Panc1 (cell line): ENCODE measurements around the gene FOCAD. TPM values are rescaled to one million over a fixed set of nuclear protein-coding genes. Genes with fewer than 3 reads are reported as not detected.

ENCODE experiments used
- ATAC-seq: fragments of 200-7000 bp; cut with Tn5 transposase; 2 replicates; pipeline ENCODE4 v1.9.1; 2020; ENCODE audit warnings: mild to moderate bottlenecking, moderate library complexity
- BruUV-seq: library from RNA; stranded (reverse); fragments of 400-500 nt; replicated peaks from 2 replicates; lab custom pipeline; 2021; lab: Mats Ljungman, UMichigan
- CTCF ChIA-PET: fragments of 300-600 bp; sonication (Branson Sonifier 250); formaldehyde crosslinking; loops from one replicate; lab custom pipeline; 2022; ENCODE audit warnings: antibody characterized with exemption; lab: Charles Lee
- POLR2A ChIA-PET: fragments of 300-600 bp; sonication (Branson Sonifier 250); formaldehyde crosslinking; loops from one replicate; lab custom pipeline; 2022; ENCODE audit warnings: antibody characterized with exemption; lab: Charles Lee
- DNase-seq: peaks from one replicate; pipeline ENCODE4 v3.0.0-alpha.2; 2010; ENCODE audit warnings: low read depth, low spot score
- H3K27ac ChIP-seq: 2 replicates; pipeline ENCODE4 v1.5.1; 2011; ENCODE audit warnings: mild to moderate bottlenecking, low read length, inconsistent platforms
- H3K27me3 ChIP-seq: fragments of 200-500 bp; sonication (Bioruptor generic); 2 replicates; pipeline ENCODE4 v1.6.0; 2014; ENCODE audit warnings: low read length, inconsistent platforms; ENCODE audit not compliant: control insufficient read depth, insufficient read depth
- H3K36me3 ChIP-seq: fragments of 200-500 bp; sonication (Bioruptor generic); 2 replicates; pipeline ENCODE4 v1.5.1; 2014; ENCODE audit warnings: inconsistent platforms, mild to moderate bottlenecking, low read length, moderate library complexity; ENCODE audit not compliant: control insufficient read depth, insufficient read depth
- H3K4me1 ChIP-seq: 2 replicates; pipeline ENCODE4 v1.5.1; 2011; ENCODE audit warnings: inconsistent platforms, mild to moderate bottlenecking, low read length, moderate library complexity; ENCODE audit not compliant: control insufficient read depth, insufficient read depth
- H3K4me3 ChIP-seq, 2 experiments: 2 replicates each; pipeline ENCODE4 v1.5.1; 2011 to 2012; ENCODE audit warnings: low read depth in 2 of 2, low read length in 2 of 2, mild to moderate bottlenecking in 2 of 2, inconsistent platforms in 1 of 2, moderate library complexity in 1 of 2
- H3K9me3 ChIP-seq: fragments of 200-500 bp; sonication (Bioruptor generic); 2 replicates; pipeline ENCODE4 v1.5.1; 2014; ENCODE audit warnings: low read depth, mild to moderate bottlenecking, inconsistent platforms, low read length, moderate library complexity; ENCODE audit not compliant: control insufficient read depth, insufficient read depth
- POLR2AphosphoS5 ChIP-seq: IDR thresholded peaks from 2 replicates; pipeline ENCODE4 v1.6.1; 2012; ENCODE audit warnings: mild to moderate bottlenecking, low read depth, low read length, moderate library complexity
- SIN3A ChIP-seq: IDR thresholded peaks from 2 replicates; pipeline ENCODE4 v1.6.1; 2012; ENCODE audit warnings: low read depth, mild to moderate bottlenecking, low read length, moderate library complexity, borderline replicate concordance; ENCODE audit not compliant: insufficient read depth
- TCF7L2 ChIP-seq: IDR thresholded peaks from 2 replicates; pipeline ENCODE4 v1.6.1; 2011; ENCODE audit warnings: mild to moderate bottlenecking, low read depth, low read length, inconsistent platforms
- in situ Hi-C: cut with HindIII; loops from 2 replicates; pipeline ENCODE4 v1.10.0; 2016; ENCODE audit warnings: low sequenced_read_pairs, low pct_unique_long_range_greater_than_20kb
- intact Hi-C: fragments of 100-400 bp; cut with micrococcal nuclease; formaldehyde crosslinking; loops from one replicate; pipeline ENCODE4 v1.10.0; 2022; ENCODE audit not compliant: unreplicated experiment
- total RNA-seq: library from RNA; stranded (reverse); gene quantifications from one replicate; pipeline ENCODE4 v1.2.1, GENCODE V29; 2021; ENCODE audit not compliant: unreplicated experiment
- TF ChIP-seq, protein P1 (sequence below): fragments of 450-650 bp; IDR thresholded peaks from 2 replicates; pipeline ENCODE4 v1.5.1; 2017; ENCODE audit warnings: mild to moderate bottlenecking
- TF ChIP-seq, protein P2 (sequence below), 2 experiments: IDR thresholded peaks; 2 replicates each; pipeline ENCODE4 v1.6.1; 2011 to 2012; ENCODE audit warnings: low read depth in 2 of 2, control low read depth in 1 of 2, low read length in 1 of 2, mild to moderate bottlenecking in 1 of 2, moderate library complexity in 1 of 2; ENCODE audit not compliant: insufficient read depth in 1 of 2

FOCAD gene
- total RNA-seq, 1 experiment from 2014 or later = 9.8 TPM

DNA sequence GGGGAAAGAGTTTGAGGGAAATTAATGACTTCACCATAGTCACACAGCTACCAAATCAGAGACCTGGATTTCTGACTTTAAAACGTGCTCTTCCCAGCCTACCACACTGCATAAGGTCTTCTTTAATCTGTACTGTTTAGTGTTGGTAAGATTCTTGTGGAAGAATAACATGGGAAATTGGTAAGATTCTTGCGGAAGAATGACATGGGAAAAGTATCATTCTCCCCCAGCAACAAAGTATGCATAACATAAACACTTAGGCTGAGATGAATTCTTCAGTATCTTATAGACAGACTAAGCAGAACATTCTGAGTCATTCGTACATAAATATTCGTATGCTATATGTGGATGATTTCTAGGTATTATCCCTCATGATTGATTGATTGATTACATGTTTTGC, 170.4 kb downstream of the FOCAD start:
- no peak overlapping the region for H3K4me3 ChIP-seq
- no peak for TF ChIP-seq TCF7L2
- TF ChIP-seq, protein P1, sequence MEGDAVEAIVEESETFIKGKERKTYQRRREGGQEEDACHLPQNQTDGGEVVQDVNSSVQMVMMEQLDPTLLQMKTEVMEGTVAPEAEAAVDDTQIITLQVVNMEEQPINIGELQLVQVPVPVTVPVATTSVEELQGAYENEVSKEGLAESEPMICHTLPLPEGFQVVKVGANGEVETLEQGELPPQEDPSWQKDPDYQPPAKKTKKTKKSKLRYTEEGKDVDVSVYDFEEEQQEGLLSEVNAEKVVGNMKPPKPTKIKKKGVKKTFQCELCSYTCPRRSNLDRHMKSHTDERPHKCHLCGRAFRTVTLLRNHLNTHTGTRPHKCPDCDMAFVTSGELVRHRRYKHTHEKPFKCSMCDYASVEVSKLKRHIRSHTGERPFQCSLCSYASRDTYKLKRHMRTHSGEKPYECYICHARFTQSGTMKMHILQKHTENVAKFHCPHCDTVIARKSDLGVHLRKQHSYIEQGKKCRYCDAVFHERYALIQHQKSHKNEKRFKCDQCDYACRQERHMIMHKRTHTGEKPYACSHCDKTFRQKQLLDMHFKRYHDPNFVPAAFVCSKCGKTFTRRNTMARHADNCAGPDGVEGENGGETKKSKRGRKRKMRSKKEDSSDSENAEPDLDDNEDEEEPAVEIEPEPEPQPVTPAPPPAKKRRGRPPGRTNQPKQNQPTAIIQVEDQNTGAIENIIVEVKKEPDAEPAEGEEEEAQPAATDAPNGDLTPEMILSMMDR = no peak
- TF ChIP-seq SIN3A = no peak
- TF ChIP-seq POLR2AphosphoS5 = no peak
- TF ChIP-seq, protein P2, sequence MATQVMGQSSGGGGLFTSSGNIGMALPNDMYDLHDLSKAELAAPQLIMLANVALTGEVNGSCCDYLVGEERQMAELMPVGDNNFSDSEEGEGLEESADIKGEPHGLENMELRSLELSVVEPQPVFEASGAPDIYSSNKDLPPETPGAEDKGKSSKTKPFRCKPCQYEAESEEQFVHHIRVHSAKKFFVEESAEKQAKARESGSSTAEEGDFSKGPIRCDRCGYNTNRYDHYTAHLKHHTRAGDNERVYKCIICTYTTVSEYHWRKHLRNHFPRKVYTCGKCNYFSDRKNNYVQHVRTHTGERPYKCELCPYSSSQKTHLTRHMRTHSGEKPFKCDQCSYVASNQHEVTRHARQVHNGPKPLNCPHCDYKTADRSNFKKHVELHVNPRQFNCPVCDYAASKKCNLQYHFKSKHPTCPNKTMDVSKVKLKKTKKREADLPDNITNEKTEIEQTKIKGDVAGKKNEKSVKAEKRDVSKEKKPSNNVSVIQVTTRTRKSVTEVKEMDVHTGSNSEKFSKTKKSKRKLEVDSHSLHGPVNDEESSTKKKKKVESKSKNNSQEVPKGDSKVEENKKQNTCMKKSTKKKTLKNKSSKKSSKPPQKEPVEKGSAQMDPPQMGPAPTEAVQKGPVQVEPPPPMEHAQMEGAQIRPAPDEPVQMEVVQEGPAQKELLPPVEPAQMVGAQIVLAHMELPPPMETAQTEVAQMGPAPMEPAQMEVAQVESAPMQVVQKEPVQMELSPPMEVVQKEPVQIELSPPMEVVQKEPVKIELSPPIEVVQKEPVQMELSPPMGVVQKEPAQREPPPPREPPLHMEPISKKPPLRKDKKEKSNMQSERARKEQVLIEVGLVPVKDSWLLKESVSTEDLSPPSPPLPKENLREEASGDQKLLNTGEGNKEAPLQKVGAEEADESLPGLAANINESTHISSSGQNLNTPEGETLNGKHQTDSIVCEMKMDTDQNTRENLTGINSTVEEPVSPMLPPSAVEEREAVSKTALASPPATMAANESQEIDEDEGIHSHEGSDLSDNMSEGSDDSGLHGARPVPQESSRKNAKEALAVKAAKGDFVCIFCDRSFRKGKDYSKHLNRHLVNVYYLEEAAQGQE (IDR thresholded peaks at IDR 0.05; ENCODE audit: insufficient read depth in 1 of 2, low read depth in 2 of 2, low read length in 1 of 2) = no peak
- in situ Hi-C loops = no loop called here
- no peak overlapping the region for H3K27ac ChIP-seq
- no peaks in the 10 kb centered on the region for H3K36me3 ChIP-seq
- no peak for DNase-seq
- no peaks in the 10 kb centered on the region for H3K9me3 ChIP-seq
- BruUV-seq = no TSS peak
- POLR2A ChIA-PET = no interaction called here
- intact Hi-C loops = no loop called here
- no peaks in the 10 kb centered on the region for H3K4me1 ChIP-seq
- CTCF ChIA-PET = no interaction called here
- H3K27me3 ChIP-seq = no peaks in the 10 kb centered on the region
- no peak for ATAC-seq

DNA sequence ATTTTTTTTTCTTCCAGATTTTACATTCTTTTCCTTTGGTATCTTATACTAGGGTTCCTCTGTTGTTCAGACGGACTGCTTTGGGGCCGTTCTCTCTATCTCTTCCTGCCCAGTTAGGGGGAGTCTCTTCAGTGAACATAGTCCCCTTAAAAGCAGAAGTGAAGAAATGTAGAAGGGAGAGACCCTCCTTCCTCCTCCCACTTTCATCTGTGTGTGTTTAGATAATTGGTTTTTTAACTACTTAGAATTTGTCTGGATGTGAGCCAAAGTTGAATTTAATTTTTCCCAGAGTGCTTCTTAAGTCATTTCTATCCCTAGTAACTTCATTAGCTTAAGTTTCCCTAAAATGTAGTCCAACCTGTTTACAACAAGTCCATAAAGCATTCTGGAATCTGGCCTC, 179.9 kb downstream of the FOCAD start:
- no peaks in the 10 kb centered on the region for H3K36me3 ChIP-seq
- TF ChIP-seq TCF7L2 = no peak
- TF ChIP-seq, protein P2 (IDR thresholded peaks at IDR 0.05; ENCODE audit: insufficient read depth in 1 of 2, low read depth in 2 of 2, low read length in 1 of 2) = no peak
- TF ChIP-seq, protein P1 = no peak
- TF ChIP-seq POLR2AphosphoS5 = no peak
- TF ChIP-seq SIN3A = no peak
- in situ Hi-C loops = no loop called here
- H3K9me3 ChIP-seq = no peaks in the 10 kb centered on the region
- H3K4me3 ChIP-seq = no peak overlapping the region
- ChIA-PET CTCF (no interaction called here), POLR2A (no interaction called here)
- no TSS peak for BruUV-seq
- no peaks in the 10 kb centered on the region for H3K4me1 ChIP-seq
- no peak for ATAC-seq
- no peak overlapping the region for H3K27ac ChIP-seq
- DNase-seq = no peak
- intact Hi-C loops = no loop called here
- no peaks in the 10 kb centered on the region for H3K27me3 ChIP-seq
